ENCODE measurements around the gene SDK2.

DNA sequence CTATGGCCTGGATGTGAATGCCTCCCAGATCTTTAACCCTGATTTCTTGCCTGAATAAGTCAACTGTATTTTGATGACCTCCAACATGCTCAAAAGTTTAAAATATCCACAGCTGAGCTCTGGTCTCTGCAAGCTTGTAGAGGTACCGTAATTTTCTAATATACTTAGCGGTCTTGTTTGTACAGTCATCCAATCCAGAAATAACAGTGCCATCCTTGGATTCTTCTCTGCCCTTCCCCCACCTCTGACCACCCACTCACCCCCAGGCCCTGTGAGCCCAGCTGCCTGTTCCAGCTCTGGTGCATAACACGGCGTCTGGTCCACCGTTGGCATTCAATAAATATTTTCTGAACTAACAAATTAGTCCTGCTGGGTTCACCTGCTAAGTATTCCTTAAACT is 113.1 kb downstream of the SDK2 start:
- TF ChIP-seq EZH2 (IDR thresholded peaks at IDR 0.05; ENCODE audit: borderline replicate concordance) (no peak), EZH2phosphoT487 (IDR thresholded peaks at IDR 0.05; ENCODE audit: low read depth, severe bottlenecking, unreplicated experiment) (no peak)
- TF ChIP-seq, protein P1, sequence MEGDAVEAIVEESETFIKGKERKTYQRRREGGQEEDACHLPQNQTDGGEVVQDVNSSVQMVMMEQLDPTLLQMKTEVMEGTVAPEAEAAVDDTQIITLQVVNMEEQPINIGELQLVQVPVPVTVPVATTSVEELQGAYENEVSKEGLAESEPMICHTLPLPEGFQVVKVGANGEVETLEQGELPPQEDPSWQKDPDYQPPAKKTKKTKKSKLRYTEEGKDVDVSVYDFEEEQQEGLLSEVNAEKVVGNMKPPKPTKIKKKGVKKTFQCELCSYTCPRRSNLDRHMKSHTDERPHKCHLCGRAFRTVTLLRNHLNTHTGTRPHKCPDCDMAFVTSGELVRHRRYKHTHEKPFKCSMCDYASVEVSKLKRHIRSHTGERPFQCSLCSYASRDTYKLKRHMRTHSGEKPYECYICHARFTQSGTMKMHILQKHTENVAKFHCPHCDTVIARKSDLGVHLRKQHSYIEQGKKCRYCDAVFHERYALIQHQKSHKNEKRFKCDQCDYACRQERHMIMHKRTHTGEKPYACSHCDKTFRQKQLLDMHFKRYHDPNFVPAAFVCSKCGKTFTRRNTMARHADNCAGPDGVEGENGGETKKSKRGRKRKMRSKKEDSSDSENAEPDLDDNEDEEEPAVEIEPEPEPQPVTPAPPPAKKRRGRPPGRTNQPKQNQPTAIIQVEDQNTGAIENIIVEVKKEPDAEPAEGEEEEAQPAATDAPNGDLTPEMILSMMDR (IDR thresholded peaks at IDR 0.05; ENCODE audit: poor library complexity): no peak

Measured in hepatocyte (in vitro differentiated cells).